LHCN-M2 (cell line): ENCODE data around the gene CACNA2D1. TPM values are rescaled to one million over a fixed set of nuclear protein-coding genes. Genes with fewer than 3 reads are reported as not detected.

ENCODE experiments used
- DNase-seq: peaks from one replicate; pipeline ENCODE4 v3.0.0-alpha.2; 2012; ENCODE audit warnings: low read depth
- total RNA-seq: library from RNA; depleted of rRNA; stranded (reverse); fragments of >200 nt; gene quantifications from 2 replicates; pipeline ENCODE4 v1.2.3, GENCODE V29; 2014

Gene CACNA2D1
- total RNA-seq, 1 experiment from 2014 or later: 40.4 TPM

- peak; percentile 58 for DNase-seq
These were observed 97.7 kb downstream of the CACNA2D1 start for GRCh38 chr7:82345886-82346285.

GRCh38 chr7:82343716-82344115 is 99.9 kb downstream of the CACNA2D1 start:
- DNase-seq: no peak

DNA sequence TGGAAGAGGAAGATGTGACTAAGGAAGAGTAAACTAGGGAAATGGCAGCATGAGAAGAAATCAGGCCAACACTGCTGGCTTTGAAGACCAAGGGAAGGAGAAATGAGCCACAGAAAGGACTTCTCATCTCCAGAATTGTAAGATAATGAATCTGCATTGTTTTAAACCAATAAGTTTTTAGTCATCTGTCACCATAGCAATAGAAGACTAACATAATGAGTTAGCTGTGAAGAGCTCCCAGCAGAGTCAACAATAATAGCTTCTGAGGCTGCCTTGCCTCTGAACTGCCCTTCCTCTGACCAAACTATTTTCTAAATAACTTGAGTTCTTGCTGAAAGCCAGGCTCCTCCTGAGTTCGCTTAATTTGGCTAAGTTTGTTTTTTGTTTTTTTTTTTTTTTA is 103.6 kb downstream of the CACNA2D1 start:
- DNase-seq: peak; percentile 32

DNA sequence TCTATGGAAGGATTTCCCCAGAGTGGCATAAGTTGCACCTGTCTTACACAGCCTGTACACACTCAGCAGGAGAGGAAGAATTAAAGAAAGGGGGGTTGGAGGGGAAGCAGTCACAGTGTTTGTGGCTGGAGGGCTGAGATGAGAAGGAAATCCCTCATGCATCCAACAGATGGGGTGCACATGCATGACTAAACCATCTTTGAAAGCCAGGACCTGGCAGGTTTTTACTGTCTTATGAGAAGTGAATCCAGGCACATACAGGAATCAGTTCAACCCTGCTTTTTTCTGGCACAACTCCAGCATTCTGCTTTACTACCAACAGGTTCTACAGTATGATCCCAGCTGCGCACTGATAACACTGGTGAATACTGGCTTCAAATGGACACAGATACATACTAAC is 107.7 kb downstream of the CACNA2D1 start:
- peak; percentile 49 for DNase-seq

GRCh38 chr7:82335001-82335400 is 108.6 kb downstream of the CACNA2D1 start:
- DNase-seq: no peak

GRCh38 chr7:82331234-82331633 is 112.3 kb downstream of the CACNA2D1 start:
- no peak for DNase-seq

DNA sequence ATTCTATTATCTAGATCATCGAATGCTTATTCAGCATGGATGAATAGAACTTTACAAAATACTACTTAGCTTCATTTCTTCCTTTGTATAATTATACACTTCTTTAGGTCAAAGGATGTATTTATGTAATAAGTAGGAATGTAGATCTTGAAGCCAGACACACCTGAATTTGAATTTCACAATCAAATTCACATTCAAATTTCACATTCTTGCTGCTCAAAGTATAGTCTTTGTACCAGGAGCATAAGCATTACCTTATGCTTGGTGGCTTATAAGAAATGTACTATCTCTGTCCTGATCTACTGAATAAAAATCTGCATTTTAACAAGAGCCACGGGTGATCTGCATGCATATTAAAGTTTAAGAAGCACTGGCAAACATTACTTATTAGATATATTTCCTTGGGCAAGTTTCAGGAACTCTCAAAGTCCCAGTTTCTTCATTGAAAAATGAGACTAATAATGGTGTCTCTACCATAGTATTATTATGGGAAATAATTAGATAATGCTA is 112.8 kb downstream of the CACNA2D1 start:
- no peak for DNase-seq

GRCh38 chr7:82327898-82328297 is 115.7 kb downstream of the CACNA2D1 start:
- DNase-seq: no peak

DNA sequence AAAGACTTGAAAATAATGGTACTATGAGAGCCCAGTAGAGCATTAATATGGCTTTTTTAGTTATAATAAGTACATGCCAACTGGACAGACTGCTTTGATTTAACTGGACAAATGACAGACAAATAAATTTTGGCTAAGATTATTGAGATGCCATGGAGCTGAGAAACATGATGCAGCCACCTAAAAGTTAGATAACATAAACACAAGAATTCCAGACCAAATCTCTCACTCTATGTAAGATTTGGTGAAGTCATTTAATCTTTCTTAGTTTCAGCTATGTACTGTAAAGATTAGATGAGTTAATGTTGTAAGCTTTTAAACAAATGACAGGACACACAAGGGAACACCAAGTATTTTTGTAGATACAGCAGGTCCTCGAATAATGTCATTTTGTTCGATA is 118.2 kb downstream of the CACNA2D1 start:
- no peak for DNase-seq

- DNase-seq: peak; percentile 7
These were observed 119.8 kb downstream of the CACNA2D1 start for GRCh38 chr7:82323806-82324205.

DNA sequence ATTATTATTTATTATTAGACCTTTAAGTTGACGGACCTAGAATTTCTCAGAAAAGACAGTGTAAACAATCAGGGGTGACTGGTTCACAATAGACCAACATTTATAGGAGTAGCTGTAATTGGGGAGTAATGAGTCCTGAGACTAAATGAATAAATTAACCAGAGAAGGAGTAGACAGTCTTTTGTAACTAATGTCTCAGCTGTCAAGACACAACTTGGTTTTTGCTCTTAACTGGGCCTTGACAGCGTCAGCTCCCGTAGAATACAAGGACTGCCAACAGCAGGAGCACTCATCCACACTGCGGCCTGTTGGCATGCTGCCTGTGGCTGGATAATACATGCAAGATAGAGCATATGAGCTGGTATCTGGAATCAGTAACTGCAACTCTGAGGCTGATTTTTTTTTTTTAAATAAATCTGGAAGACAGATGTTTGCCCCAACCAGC is 123.9 kb downstream of the CACNA2D1 start:
- peak; percentile 81 for DNase-seq

- no peak for DNase-seq
These were observed 124.8 kb downstream of the CACNA2D1 start for GRCh38 chr7:82318786-82319185.

DNA sequence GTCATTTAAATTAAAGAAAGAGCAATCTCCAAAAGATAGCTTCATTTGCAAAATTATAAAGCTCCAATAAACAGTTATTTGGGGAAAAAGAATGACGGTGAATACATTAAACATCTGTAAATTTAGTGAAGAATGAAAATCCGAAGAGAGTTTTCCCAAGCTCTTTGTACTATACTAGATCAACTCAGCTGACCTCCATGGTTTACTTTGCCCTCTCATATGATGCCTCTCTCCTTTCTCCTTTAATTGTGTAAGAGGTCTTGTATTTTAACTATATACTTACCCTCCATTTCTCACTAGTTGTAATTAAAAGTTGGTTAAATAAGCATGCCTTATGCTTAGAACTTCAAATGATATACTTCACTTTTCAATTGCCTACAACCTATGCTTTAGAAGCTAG is 125.8 kb downstream of the CACNA2D1 start:
- no peak for DNase-seq

DNA sequence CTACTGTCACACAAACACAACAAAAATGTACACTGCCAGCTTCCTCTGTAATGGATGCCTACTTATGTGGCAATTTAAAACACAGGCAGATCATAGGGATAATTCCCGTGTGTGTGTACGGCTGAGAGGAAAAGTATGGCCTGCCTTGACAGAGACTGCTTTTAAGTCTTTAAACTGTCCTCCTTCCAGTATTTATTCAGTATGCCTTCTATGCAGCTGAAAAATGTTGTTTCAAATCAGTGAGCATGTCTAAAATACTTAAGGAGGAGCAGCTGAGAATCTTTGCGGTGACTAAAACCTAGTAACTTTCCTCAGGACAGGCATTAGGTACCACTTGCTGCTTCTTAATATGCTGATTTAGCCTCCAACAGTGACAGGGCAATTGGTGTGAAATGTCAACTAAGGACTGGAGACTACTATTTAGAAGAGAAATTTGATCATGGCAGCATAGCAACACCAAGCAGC is 126.3 kb downstream of the CACNA2D1 start:
- peak; percentile 60 for DNase-seq

- no peak for DNase-seq
These were observed 130.3 kb downstream of the CACNA2D1 start for GRCh38 chr7:82313269-82313668.

- no peak for DNase-seq
These were observed 130.9 kb downstream of the CACNA2D1 start for GRCh38 chr7:82312646-82313045.

GRCh38 chr7:82305347-82306005 is 138.1 kb downstream of the CACNA2D1 start:
- no peak for DNase-seq

GRCh38 chr7:82294865-82295264 is 148.7 kb downstream of the CACNA2D1 start:
- DNase-seq: no peak

GRCh38 chr7:82294382-82294784 is 149.2 kb downstream of the CACNA2D1 start:
- DNase-seq: no peak

DNA sequence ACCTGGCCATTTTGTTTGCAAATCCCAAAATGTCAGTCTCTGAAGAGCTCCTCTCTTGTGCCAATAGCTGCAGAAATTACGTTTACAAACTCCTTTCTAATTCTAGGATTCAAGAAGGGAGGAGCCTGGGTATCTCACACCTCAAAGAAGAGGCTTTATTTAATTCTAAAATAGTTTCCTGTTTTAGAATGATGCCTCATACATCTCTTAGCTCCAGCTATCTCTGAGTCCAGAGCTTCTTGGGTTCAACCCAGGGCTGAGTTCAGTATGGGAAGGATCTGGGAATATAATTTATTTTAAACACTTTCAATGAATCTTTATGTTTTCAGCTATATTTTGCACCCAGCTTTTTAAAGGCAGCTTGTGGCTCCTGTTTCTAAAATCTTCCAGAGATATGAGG is 150.1 kb downstream of the CACNA2D1 start:
- no peak for DNase-seq

DNA sequence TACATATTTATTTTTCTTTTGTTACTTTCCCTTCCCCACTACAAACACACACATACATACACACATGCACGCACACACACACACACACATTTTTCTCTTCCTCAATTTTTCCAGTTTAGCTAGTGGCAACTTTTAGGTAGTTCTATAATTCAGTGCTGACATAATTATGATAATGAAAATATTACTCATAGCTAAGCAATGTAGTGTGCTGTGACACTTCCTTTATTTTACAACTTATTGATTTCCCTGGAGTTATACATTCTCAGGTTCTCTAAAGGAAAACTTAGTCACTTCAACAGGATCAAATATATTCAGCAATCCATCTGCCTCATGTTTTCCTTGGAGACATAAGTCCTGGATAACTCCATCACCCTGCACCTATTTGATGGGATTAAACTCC is 151.6 kb downstream of the CACNA2D1 start:
- no peak for DNase-seq

DNA sequence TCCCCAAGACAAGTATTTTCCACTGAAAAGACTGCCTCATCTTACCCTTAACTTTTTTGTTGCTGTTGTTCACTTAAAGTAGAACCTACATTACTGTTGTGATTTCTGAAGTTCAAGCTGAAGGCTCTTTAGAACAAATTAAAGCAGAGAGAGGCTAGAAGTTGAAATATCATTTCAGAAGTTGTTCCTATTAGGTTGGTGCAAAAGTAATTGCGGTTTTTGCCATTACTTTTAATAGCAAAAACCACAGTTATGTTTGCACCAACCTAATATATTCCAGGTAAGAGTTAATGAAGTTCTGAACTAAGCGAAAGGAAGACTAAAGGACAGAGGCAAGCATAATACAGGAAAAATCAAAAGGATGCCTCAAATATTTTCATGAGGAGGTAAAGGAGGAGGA is 153.7 kb downstream of the CACNA2D1 start:
- DNase-seq: no peak

DNA sequence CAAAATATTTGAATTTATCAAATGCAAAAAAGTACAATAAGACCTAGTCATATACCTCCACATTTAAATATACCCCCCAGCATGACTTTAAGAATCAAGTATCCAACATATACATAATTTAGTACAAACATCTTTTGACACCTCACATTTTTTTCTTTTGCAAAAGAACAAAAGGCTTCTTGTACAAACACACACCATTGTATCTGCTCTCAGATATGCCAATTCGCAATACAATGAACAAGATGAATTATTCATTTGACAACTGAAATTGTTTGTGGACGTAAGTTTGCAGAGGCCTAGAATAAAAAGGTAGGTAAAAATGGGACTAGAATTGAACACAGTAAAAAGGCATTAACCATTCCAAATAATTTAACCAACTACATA is 154.4 kb downstream of the CACNA2D1 start:
- DNase-seq: no peak

GRCh38 chr7:82286798-82287140 is 156.8 kb downstream of the CACNA2D1 start:
- DNase-seq: no peak
